Activated CD4-positive, alpha-beta memory T cell treated with anti-CD3 and anti-CD28 coated beads, Interleukin-2, amount 10 ng/mL, durations not matched to agents 7 days and 5 days (primary cell): ENCODE measurements around the gene EPHA7. TPM values are rescaled to one million over a fixed set of nuclear protein-coding genes. Genes with fewer than 3 reads are reported as not detected.

Experiments used
- CTCF ChIA-PET: fragments of 350-600 bp; sonication (Branson Sonifier 250); formaldehyde crosslinking; loops from one replicate; lab custom pipeline; 2021; ENCODE audit warnings: antibody characterized with exemption, inconsistent platforms; lab: Charles Lee
- POLR2A ChIA-PET: fragments of 350-600 bp; sonication (Branson Sonifier 250); formaldehyde crosslinking; loops from one replicate; lab custom pipeline; 2021; ENCODE audit warnings: antibody characterized with exemption; lab: Charles Lee
- DNase-seq: peaks from one replicate; pipeline ENCODE4 v3.0.0-alpha.2; 2020
- H3K27ac Mint-ChIP-seq: one replicate; pipeline ENCODE4 v1.8.0; 2021; ENCODE audit warnings: mild to moderate bottlenecking, mixed read lengths
- H3K27me3 Mint-ChIP-seq: one replicate; pipeline ENCODE4 v1.8.0; 2021; ENCODE audit warnings: mixed read lengths
- H3K36me3 Mint-ChIP-seq: one replicate; pipeline ENCODE4 v1.8.0; 2021; ENCODE audit warnings: low read depth, mixed read lengths
- H3K4me1 Mint-ChIP-seq: one replicate; pipeline ENCODE4 v1.8.0; 2021; ENCODE audit warnings: mixed read lengths
- H3K4me3 Mint-ChIP-seq: one replicate; pipeline ENCODE4 v1.8.0; 2021; ENCODE audit warnings: mild to moderate bottlenecking, mixed read lengths
- H3K9me3 Mint-ChIP-seq: one replicate; pipeline ENCODE4 v1.8.0; 2021; ENCODE audit warnings: mixed read lengths
- total RNA-seq, 2 experiments: library from RNA; stranded (reverse); gene quantifications; one replicate each; pipeline ENCODE4 v1.2.3, GENCODE V29; 2021

EPHA7 gene
- total RNA-seq, 2 experiments from 2014 or later: not detected

DNA sequence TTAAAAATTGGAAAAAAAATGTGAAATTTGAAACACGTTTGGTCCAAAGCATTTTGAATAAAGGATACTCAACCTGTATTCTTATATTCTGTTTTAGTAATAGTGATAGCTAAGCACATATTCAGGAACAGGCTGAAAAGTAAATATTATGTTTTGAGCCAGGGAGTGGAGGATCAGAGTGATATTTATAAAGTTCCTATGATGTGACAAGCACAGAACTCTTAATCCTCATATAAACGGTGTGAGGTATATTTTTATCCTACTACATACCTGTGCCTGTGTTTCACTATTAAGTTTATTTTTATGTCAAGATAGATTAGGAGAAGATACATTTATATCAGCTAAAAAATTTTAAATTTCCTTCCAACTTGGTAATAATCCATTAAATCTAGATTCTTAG is 225.5 kb downstream of the EPHA7 start:
- H3K4me3 Mint-ChIP-seq: no peak overlapping the region
- H3K27me3 Mint-ChIP-seq: no peaks in the 10 kb centered on the region
- DNase-seq: no peak
- no peak overlapping the region for H3K27ac Mint-ChIP-seq
- CTCF ChIA-PET: no interaction called here
- H3K36me3 Mint-ChIP-seq: no peaks in the 10 kb centered on the region
- H3K4me1 Mint-ChIP-seq: no peaks in the 10 kb centered on the region
- POLR2A ChIA-PET: no interaction called here
- peaks cover under 1% of the 10 kb centered on the region for H3K9me3 Mint-ChIP-seq
